HepG2 (cell line): ENCODE data around the gene CTF1. TPM values are rescaled to one million over a fixed set of nuclear protein-coding genes. Genes with fewer than 3 reads are reported as not detected.
"Not testable (repeated sequence)": the region's sequence is repeated elsewhere in the genome, so short reads cannot be mapped to it uniquely, and the experiment has no call there.

Source experiments
- ATAC-seq: fragments of 200-7000 bp; cut with Tn5 transposase; 3 replicates; pipeline ENCODE4 v1.9.1; 2020; ENCODE audit warnings: mild to moderate bottlenecking, moderate library complexity
- BruUV-seq: library from RNA; stranded (reverse); fragments of 400-500 nt; replicated peaks from 2 replicates; lab custom pipeline; 2021; lab: Mats Ljungman, UMichigan
- CTCF ChIA-PET: fragments of 300-600 bp; formaldehyde crosslinking; extraction: SDS; loops from one replicate; lab custom pipeline; 2021; ENCODE audit warnings: low total read pairs, inconsistent platforms, low intra/inter-chr PET ratio; lab: Yijun Ruan, JAX
- POLR2A ChIA-PET: fragments of 350-600 bp; sonication (Branson Sonifier 250); formaldehyde crosslinking; loops from one replicate; lab custom pipeline; 2020; ENCODE audit warnings: antibody characterized with exemption, inconsistent platforms; lab: Yijun Ruan, JAX
- DNase-seq: peaks from one replicate; pipeline ENCODE4 v3.0.0-alpha.2; 2015; ENCODE audit warnings: low spot score
- FAIRE-seq: peaks from 3 replicates; lab custom pipeline; 2011; peaks lifted over from hg19 to GRCh38; lab: Jason Lieb, UNC
- H2AFZ ChIP-seq: one replicate; pipeline ENCODE4 v1.6.1; 2011; ENCODE audit warnings: low read length, inconsistent platforms
- H3K27ac ChIP-seq: fragments of 300-600 bp; 3 replicates; pipeline ENCODE4 v1.8.0; 2011; ENCODE audit warnings: mixed run types, mild to moderate bottlenecking, mixed read lengths, low read length, inconsistent platforms; ENCODE audit not compliant: insufficient read depth; ENCODE audit errors: extremely low read length
- H3K27me3 ChIP-seq, 2 experiments: fragments of 200-600 bp in 1 of 2; 2 replicates in 1 of 2; 3 replicates in 1 of 2; pipeline versions ENCODE4 v1.6.0 to v1.8.0; 2011; ENCODE audit warnings: low read length in 2 of 2, mild to moderate bottlenecking in 2 of 2, moderate library complexity in 2 of 2, inconsistent platforms in 1 of 2; ENCODE audit not compliant: insufficient read depth in 2 of 2, control insufficient read depth in 1 of 2
- H3K36me3 ChIP-seq, 2 experiments: fragments of 200-600 bp in 1 of 2; replicated peaks in 1 of 2; 2 replicates in 1 of 2; 3 replicates in 1 of 2; pipeline versions ENCODE4 v1.5.1 to v1.8.0; 2011; ENCODE audit warnings: low read length in 2 of 2, inconsistent platforms in 1 of 2; ENCODE audit not compliant: insufficient read depth in 2 of 2, control insufficient read depth in 1 of 2
- H3K4me1 ChIP-seq: 2 replicates; pipeline ENCODE4 v1.5.1; 2012; ENCODE audit warnings: low read length, inconsistent platforms; ENCODE audit not compliant: insufficient read depth
- H3K4me2 ChIP-seq: 2 replicates; pipeline ENCODE4 v1.6.0; 2011; ENCODE audit warnings: low read depth, low read length, inconsistent platforms
- H3K4me3 ChIP-seq, 3 experiments: fragments of 200-600 bp in 1 of 3; sonication (generic), shearing (Covaris generic) in 1 of 3; replicated peaks in 1 of 3; 2 replicates each; pipeline ENCODE4 v1.5.1; 2011 to 2016; ENCODE audit warnings: low read length in 3 of 3, inconsistent platforms in 2 of 3, low read depth in 2 of 3, mild to moderate bottlenecking in 2 of 3, control low read depth in 1 of 3, mixed read lengths in 1 of 3; ENCODE audit not compliant: insufficient read depth in 1 of 3
- H3K79me2 ChIP-seq: one replicate; pipeline ENCODE4 v1.6.1; 2011; ENCODE audit warnings: low read length, inconsistent platforms; ENCODE audit not compliant: insufficient read depth
- H3K9ac ChIP-seq: 2 replicates; pipeline ENCODE4 v1.6.0; 2011; ENCODE audit warnings: mild to moderate bottlenecking, low read depth, low read length, inconsistent platforms; ENCODE audit not compliant: insufficient read depth
- H3K9me3 ChIP-seq: 2 replicates; pipeline ENCODE4 v1.5.1; 2012; ENCODE audit warnings: mild to moderate bottlenecking, low read length
- H4K20me1 ChIP-seq: 2 replicates; pipeline ENCODE4 v1.6.0; 2011; ENCODE audit warnings: inconsistent platforms, mild to moderate bottlenecking, low read length, moderate library complexity; ENCODE audit not compliant: insufficient read depth
- GMEB2 ChIP-seq: IDR thresholded peaks from 2 replicates; pipeline ENCODE4 v1.6.1; 2016; ENCODE audit warnings: missing biosample characterization, missing genetic modification reagents, low read depth
- PHF21A ChIP-seq: sonication (generic); formaldehyde crosslinking; IDR thresholded peaks from 2 replicates; pipeline ENCODE4 v1.5.0; 2020; ENCODE audit warnings: mild to moderate bottlenecking, missing genetic modification reagents
- ZNF761 ChIP-seq: sonication (generic); formaldehyde crosslinking; conservative IDR thresholded peaks from 2 replicates; pipeline ENCODE4 v1.4.0; 2020; ENCODE audit warnings: mild to moderate bottlenecking, missing genetic modification reagents
- ZSCAN12 ChIP-seq: sonication (generic); formaldehyde crosslinking; IDR thresholded peaks from 2 replicates; pipeline ENCODE4 v1.9.0; 2021; ENCODE audit warnings: mild to moderate bottlenecking, missing genetic modification reagents
- WGBS: methylation state at CpG from one replicate; pipeline ENCODE4 v1.1.6; 2017; ENCODE audit warnings: low lambda C conversion rate; 5-methylcytosine and 5-hydroxymethylcytosine counted together
- in situ Hi-C: cut with HindIII; loops from 2 replicates; pipeline ENCODE4 v1.10.0; 2017; ENCODE audit warnings: low pct_unique_long_range_greater_than_20kb; ENCODE audit not compliant: extremely low pct_ligation_motif_present
- intact Hi-C: fragments of 100-400 bp; cut with micrococcal nuclease; formaldehyde crosslinking; loops from one replicate; pipeline ENCODE4 v1.10.0; 2022; ENCODE audit not compliant: unreplicated experiment
- polyA plus RNA-seq, 8 experiments: library from polyadenylated mRNA; depleted of rRNA in 3 of 8; stranded (reverse) in 7 of 8; unstranded in 1 of 8; fragments of >200 nt; fragmentation: Illumina TruSeq in 4 of 8; extraction: Trizol in 4 of 8; gene quantifications; 2 replicates each; pipeline versions ENCODE4 v1.2.1 to v1.2.3, GENCODE V29; 2011 to 2016; ENCODE audit warnings: low read depth in 4 of 8, missing spikeins in 1 of 8, mixed read lengths in 1 of 8; ENCODE audit not compliant: insufficient read depth in 1 of 8
- total RNA-seq, 5 experiments: library from RNA; depleted of rRNA; stranded (reverse); fragments of >200 nt; fragmentation: Illumina TruSeq; extraction: Trizol; gene quantifications; 2 replicates each; pipeline ENCODE4 v1.2.3, GENCODE V29; 2016; ENCODE audit warnings: low read depth in 1 of 5

CTF1 gene
- total and polyA plus RNA-seq, 2 of the 13 experiments (the other 11 are each of a cell fraction or from before 2014, with no cell fraction given) = 0.13 to 1.8 TPM

DNA sequence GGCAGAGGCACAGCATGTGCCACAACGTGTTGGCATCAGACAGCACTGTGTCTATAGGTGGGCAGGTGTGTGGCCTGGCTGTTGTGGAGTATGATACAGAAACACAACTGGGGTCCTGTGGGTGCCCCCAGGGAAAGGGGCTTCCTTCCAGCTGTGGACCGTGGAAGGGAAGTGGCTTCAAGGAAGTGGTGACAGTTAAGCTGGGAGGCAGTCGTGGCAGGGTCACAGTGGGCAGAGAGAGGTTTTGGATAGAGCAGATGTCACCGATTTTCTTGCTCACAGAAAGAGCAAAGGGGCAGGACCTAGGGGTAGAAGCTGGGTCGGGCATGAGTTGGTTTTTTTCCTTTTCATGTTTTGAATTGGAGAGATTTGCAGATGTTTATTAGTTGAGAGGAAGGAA, 41.3 kb downstream of the CTF1 start:
- POLR2A ChIA-PET = interaction anchor here (0.7 kb wide), 1 partner anchor 12 kb away, joined by 3 read pairs; no protein-coding TSS in a partner anchor

DNA sequence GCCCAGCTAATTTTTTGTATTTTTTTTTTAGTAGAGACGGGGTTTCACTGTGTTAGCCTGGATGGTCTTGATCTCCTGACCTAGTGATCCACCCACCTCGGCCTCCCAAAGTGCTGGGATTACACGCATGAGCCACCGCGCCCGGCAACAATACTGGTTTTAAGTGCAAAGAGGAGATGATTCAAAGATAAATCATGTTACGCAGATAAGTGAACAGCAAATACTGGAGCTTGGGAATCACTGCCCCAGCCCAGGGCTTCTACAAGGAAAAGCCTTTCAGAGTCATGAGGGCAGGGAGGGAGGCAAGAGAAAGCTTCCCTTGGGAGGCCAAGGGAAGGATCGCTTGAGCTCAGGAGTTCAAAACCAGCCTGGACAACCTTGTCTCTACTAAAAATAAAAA, 43.2 kb downstream of the CTF1 start:
- CTCF ChIA-PET, H3K27ac ChIP-seq, H2AFZ ChIP-seq, FAIRE-seq, DNase-seq, in situ Hi-C loops, intact Hi-C loops, H3K4me3 ChIP-seq, H4K20me1 ChIP-seq, H3K9me3 ChIP-seq, H3K4me2 ChIP-seq, H3K27me3 ChIP-seq, H3K79me2 ChIP-seq, BruUV-seq, ATAC-seq, H3K9ac ChIP-seq: not testable (repeated sequence)
- H3K4me1 ChIP-seq = peaks cover 17% of the 10 kb centered on the region
- POLR2A ChIA-PET = interaction anchor here (1.4 kb wide), 1 partner anchor 10 kb away, joined by 5 read pairs; no protein-coding TSS in a partner anchor
- H3K36me3 ChIP-seq = peaks cover 16 to 23% of the 10 kb centered on the region in 2 experiments; a peak in 4 of 5 replicates
- WGBS = 94% methylated on average over 8 of the region's 8 CpGs

More for the DNA sequence above, 41.3 kb downstream of the CTF1 start:
- TF ChIP-seq ZSCAN12 (CRISPR knock-in tag) = no peak
- no peak for TF ChIP-seq ZNF761
- TF ChIP-seq PHF21A (CRISPR knock-in tag) = no peak
- no peak for TF ChIP-seq GMEB2 (CRISPR knock-in tag)
- DNase-seq (no peak), FAIRE-seq (no peak), ATAC-seq (no peak)
- no peak overlapping the region for H3K9ac ChIP-seq
- no TSS peak for BruUV-seq
- no peaks in the 10 kb centered on the region for H3K79me2 ChIP-seq
- H4K20me1 ChIP-seq = no peaks in the 10 kb centered on the region
- H3K9me3 ChIP-seq = no peaks in the 10 kb centered on the region
- H3K4me2 ChIP-seq = no peak overlapping the region
- CTCF ChIA-PET = no interaction called here
- 84% methylated on average over 5 of the region's 5 CpGs for WGBS
- in situ Hi-C loops (no loop called here), intact Hi-C loops (no loop called here)
- no peak overlapping the region for H3K4me3 ChIP-seq
- H2AFZ ChIP-seq = no peak overlapping the region
- H3K36me3 ChIP-seq = peaks cover 10 to 14% of the 10 kb centered on the region in 2 experiments; a peak in 3 of 5 replicates
- no peaks in the 10 kb centered on the region for H3K27me3 ChIP-seq
- peaks cover 14% of the 10 kb centered on the region for H3K4me1 ChIP-seq
- no peak overlapping the region for H3K27ac ChIP-seq
